ENCODE data around the gene LRBA.
"Not testable (repeated sequence)": the region's sequence is repeated elsewhere in the genome, so short reads cannot be mapped to it uniquely, and the experiment has no call there.

The LRBA gene

DNA sequence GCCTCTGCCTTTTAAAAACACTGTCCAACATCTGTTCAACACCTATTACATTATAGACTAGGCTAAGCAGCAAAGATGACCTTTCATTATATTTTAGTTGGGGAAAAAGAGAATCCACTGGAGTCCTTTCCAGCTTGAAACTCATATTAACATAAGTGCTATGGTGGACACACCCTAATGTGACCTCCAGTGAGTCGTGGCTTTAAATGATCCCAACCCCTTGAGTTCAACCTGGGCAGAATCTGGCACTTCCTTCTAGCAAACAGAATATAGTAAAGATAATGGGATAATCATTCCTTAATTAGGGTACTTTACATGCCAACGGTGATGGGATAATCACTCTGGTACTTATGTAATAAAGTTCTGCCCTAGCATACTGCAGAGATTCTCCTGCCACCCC, 270.5 kb downstream of the LRBA start:
- no peak overlapping the region for H3K4me3 ChIP-seq (ENCODE audit: low read depth, low read length)
- no peak for DNase-seq (ENCODE audit: low read depth)
- TF ChIP-seq, protein P1, sequence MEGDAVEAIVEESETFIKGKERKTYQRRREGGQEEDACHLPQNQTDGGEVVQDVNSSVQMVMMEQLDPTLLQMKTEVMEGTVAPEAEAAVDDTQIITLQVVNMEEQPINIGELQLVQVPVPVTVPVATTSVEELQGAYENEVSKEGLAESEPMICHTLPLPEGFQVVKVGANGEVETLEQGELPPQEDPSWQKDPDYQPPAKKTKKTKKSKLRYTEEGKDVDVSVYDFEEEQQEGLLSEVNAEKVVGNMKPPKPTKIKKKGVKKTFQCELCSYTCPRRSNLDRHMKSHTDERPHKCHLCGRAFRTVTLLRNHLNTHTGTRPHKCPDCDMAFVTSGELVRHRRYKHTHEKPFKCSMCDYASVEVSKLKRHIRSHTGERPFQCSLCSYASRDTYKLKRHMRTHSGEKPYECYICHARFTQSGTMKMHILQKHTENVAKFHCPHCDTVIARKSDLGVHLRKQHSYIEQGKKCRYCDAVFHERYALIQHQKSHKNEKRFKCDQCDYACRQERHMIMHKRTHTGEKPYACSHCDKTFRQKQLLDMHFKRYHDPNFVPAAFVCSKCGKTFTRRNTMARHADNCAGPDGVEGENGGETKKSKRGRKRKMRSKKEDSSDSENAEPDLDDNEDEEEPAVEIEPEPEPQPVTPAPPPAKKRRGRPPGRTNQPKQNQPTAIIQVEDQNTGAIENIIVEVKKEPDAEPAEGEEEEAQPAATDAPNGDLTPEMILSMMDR (conservative IDR thresholded peaks at IDR 0.05; ENCODE audit: low read depth, low read length) = no peak

DNA sequence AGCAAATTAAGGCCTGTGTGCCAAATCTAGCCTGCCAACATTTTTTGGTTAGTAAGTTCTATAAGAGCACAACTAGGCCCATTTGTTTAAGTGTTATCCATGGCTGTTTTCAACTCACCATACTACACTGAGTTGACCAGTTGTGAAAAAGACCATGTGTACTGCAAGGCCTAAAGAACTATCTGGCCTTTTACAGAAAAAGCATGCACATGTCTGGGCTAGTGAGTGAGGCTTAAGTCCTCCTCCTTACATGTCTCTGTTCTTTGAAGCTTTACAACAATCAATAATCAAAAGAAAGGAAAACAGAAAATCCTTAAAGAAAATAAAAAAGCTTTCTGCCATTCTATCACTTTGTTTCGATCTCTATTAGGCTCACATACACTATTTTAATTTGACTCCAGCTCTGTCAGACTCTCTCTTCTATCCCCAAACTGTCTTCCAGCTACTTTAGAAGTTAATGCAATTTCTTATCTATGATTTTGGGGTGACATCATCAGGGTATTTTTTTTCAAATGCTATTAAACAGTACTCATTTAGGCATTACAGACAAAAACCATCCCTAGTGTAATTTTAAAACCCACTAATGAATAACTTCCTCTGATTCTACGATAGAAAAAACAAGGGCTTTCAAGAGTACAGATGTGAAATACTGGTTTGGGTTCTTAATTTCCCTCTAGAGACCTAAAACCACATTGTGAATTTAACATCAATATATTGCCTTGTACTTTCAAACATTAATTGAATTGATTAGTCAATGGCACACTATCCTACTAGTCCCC, 271.3 kb downstream of the LRBA start:
- no peak overlapping the region for H3K4me3 ChIP-seq (ENCODE audit: low read depth, low read length)
- TF ChIP-seq, protein P1 (conservative IDR thresholded peaks at IDR 0.05; ENCODE audit: low read depth, low read length) = no peak
- peak; percentile 19 for DNase-seq (ENCODE audit: low read depth)

GRCh38 chr4:150742930-150743329, 272.2 kb downstream of the LRBA start:
- DNase-seq (ENCODE audit: low read depth) = not testable (repeated sequence)

DNA sequence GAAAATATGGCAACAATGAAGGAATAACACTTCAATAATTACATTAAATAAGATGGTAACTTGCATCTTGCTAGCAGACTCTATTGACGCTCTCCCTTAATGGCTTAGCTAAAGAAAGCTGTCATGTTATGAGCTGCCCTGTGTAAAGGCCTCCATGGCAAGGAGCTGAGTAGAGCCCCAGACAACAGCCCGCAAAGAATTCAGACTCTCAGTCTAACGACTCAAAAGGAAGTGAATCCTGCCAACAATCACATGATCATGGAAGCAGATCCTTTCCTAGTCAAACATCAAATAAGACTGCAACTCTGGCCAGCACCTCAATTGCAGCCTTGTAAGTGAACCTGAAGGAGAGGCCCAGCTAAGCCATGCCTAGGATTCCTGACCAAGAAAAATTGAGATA, 275.5 kb downstream of the LRBA start:
- no peak overlapping the region for H3K4me3 ChIP-seq (ENCODE audit: low read depth, low read length)
- TF ChIP-seq, protein P1 (conservative IDR thresholded peaks at IDR 0.05; ENCODE audit: low read depth, low read length) = no peak
- DNase-seq (ENCODE audit: low read depth) = no peak

More at GRCh38 chr4:150742930-150743329, 272.2 kb downstream of the LRBA start:
- H3K4me3 ChIP-seq (ENCODE audit: low read depth, low read length) = not testable (repeated sequence)

DNA sequence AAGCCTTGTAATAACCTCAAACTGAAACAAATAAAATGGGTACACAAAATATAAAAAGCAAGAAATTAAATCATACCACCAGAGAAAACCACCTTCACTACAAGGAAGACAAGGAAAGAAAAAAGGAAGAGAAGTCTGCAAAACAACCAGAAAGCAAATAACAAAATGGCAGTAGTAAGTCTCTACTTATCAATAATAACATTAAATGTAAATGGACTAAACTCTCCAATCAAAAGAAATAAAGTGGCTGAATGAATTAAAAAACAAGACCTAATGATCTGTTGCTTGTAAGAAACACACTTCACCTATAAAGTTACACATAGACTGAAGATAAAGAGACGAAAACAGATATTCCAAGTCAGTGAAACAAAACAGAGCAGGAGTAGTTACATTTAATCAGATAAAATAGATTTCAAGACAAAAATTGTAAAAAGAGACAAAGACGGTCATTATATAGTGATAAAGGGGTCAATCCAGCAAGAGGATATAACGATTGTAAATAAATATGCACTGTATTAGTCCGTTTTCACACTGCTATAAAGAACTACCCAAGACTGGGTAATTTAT, 289.0 kb downstream of the LRBA start:
- no peak overlapping the region for H3K4me3 ChIP-seq (ENCODE audit: low read depth, low read length)
- no peak for DNase-seq (ENCODE audit: low read depth)
- TF ChIP-seq, protein P1 (conservative IDR thresholded peaks at IDR 0.05; ENCODE audit: low read depth, low read length) = no peak

DNA sequence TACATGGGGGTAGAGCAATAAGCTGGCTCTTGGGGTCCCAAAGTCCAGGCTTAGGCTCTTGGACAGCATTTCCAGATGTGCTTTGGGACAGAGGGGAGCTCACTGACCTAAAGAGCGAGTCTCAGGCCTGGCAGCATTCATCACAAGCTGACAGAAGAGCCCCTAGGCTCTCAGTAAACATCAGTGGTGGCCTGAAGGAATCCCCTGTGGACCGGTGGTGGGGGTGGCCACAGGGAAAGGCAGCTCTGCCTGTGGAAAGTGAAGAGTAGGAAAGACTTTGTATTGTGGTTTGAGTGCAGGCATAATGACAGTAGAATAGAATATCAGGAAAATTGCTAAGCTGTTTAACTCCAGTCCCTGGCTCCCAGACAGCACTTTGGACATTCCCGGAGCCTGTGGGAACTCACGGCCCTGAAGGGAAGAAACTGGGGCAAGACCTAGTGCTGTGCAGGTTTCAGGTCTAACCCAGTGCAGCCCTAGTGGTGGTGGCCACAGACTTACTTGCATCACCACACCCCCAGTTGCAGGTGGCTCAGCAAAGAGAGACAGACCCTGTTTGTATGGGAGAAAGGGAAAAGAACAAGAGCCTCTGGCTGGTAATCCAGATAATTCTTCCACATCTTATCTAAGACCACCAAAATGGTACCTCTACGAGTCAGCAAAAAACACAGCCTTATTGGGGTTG, 291.2 kb downstream of the LRBA start:
- no peak for DNase-seq (ENCODE audit: low read depth)
- H3K4me3 ChIP-seq (ENCODE audit: low read depth, low read length) = no peak overlapping the region
- TF ChIP-seq, protein P1 (conservative IDR thresholded peaks at IDR 0.05; ENCODE audit: low read depth, low read length) = no peak

DNA sequence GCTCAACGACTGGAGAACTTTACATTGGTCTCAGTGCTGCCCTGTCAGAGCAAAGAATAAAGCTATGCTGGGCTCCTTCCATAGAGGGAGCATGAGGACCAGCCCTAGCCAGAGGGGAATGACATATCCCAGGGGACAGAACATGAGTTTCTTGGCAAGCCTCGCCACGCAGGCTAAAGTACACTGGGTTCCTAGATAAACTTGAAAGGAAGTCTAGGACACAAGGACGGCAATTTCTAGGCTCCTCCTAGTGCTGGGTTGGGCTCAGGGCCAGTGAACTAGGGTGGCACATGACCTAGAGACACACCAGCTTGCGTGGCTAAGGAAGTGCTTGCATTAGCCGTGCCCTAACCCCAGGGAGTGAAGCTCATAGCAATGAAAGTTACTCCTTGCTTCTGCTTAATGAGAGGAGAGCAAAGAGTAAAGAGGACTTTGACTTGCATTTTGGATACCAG, 292.1 kb downstream of the LRBA start:
- peak; percentile 75 for DNase-seq (ENCODE audit: low read depth)
- TF ChIP-seq, protein P1 (conservative IDR thresholded peaks at IDR 0.05; ENCODE audit: low read depth, low read length) = peak; percentile 52
- H3K4me3 ChIP-seq (ENCODE audit: low read depth, low read length) = no peak overlapping the region

Data from choroid plexus epithelial cell (primary cell).